Activated T-cell treated with anti-CD3 and anti-CD28 coated beads for 1 hour (primary cell): ENCODE results near the gene PHF23.
A peak's percentile ranks its signal among the peaks of the same experiment; 100 is the strongest.

Source experiments
- DNase-seq: peaks from one replicate; pipeline ENCODE4 v3.0.0-alpha.2; 2020; ENCODE audit warnings: low read depth

The PHF23 gene

DNA sequence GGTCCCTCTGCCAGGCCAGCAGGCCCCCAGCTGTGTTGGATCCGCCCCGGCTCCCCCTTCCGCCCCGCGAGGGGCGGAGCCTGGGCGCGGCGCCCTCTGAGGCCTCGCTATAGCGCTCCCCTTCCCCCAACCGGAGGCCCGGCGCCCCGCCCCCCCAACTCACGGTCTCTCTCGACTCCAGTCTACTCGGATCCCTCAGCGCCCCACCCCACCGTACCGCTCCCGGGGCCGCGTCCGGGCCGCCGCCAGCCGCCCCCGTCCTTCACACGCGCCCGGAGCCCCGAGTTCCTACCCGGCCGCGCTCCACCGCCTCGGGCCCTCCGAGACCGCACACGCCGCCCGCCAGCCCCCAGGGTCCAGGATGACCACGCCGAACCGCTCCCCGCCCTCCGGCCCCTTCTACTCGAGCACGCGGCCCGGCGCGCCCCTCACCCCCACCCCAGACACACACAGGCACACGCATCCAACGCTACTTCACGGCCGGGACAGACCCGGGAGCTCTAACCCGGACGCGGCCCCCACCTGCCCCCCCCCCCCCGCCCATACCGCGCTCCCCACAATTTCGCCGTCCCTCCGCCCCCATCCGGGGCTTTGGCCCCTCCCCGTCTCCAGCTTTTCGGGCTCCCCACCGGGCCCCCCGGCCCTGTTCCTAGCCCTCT is 1.4 kb downstream of the PHF23 start:
- peak; percentile 84 for DNase-seq

DNA sequence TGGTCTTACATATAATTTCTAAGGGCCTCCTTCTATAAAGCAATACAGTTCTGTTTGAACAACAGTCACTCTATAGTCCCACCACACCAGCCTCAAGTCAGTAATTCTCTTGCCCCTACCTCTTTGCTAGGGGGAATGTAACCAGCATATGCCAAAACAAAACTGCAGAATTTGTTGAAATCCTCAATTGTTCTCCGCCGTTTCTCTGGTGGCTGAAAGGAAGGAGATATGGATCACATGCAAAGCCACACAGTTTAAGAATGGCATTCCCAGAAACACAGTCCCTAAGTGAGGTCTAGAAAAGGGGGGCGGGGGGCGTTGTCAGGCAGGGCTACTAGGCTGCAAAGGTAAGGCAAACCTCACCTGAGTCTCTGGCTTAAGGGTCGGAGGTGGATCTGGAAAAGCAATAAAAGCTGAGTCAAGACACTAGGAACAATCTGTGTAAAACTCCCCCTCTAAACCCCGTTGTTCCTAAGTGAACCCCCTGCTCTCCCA is 1.9 kb downstream of the PHF23 start:
- no peak for DNase-seq

DNA sequence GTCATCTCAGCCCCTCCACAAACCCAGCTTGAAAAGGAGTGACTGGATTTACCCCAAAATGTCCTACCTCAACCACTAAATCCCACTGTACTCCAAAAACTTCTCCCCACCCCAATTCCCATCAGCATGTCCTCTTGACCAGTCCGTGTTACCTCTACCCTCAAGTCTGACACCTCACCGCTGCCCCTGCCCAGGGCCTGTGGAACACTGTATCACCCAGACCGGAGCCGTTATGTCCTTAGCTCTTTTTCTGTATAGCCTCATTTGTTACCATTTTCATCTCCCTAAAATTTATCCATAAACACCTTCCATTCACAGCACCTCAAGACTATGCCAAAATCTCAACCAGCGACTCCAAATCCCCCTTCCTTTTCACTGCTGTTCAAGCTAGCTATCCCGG is 2.4 kb downstream of the PHF23 start:
- DNase-seq = no peak

DNA sequence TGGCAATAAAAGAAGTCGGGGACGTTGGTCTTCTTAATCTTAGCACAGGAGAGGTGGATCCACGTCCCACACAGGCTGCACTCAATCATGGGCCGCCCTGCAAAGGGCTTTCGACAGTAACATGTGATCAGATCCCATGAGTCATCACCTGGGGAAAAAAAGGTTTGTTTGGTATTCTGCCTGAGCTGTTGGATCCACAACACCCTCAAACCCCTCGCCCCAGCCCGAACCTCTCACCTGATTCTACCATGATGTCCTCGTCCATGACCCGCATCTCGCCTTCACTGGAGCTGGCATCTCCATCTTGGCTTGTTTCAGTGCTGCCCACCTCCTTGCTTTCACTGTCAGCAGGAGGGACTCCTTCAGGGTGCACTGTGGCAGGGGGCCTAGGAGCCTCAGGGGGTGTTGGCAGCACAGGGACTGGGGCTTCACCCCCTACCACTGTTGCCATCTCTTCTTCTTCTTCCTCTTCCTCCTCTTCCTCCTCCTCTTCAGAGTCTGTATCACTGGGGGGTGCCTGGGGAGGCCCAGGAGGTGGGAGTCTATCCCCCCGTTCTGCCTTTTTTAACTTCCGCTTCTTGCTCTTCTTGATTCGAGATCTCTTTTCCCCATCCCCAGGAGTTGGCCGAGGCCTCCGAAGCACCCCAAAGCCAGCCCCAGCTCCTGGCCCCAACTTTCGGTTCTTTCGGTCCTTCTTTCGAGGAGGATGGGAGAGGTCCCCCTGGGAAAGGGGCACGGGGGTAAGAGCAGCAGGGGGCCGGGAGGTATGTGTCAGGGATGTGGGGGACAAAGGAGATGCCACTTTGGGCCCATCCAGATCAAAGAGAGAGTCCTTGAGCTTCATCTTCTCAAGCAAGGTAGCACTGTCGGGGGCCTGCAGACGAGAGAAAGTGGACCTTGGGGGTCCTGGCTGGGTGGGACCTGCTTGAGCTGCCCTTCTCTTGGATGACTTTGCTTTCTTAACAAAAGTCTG is 3.3 kb downstream of the PHF23 start:
- DNase-seq = no peak

DNA sequence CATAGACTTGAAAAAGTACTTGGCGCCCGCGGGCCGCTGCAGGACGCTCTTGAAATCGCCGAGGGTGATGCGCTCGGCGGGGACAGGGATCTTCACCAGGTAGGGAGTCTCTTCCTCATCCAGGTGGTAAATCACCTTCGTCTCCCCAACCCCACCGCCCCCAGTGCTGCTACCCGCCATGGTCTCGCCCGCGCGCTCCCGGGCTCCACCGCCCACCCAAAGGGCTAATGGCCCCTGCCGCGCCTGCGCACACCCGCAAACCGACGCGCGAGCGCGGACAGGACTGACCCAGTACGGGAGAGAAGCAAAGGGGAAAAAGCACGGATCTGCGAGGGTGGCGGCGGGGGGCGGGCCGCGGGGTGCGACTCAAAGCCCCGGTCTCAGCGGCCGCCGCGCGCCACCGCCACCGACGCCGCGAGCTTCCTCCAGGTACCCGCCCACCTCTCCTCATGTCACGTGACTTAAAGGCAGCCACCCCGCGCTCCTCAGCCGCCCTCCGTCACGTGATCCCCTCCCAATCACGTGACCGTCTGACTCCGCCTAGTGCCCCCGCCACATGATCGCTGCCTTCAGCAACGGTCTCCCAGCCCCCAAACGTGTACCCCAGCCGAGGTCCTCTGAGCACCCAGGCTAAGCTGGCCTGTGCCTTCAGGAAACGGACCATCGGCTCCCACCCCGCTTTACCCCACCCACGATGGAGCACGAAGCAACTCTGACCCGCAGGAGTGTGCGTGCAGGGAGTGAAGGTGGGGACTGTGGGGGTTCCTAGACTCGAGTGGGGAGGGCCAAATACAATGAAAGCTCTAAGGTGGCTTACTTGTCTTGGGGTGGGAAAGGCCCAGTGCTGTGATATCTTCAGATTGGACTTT is 4.9 kb downstream of the PHF23 start, which contains the start of gene DVL2:
Gene DVL2 (minus strand): TSS at position 435 of the 869 bp plus-strand sequence. CDS start 255 bp downstream, at position 180.
- DNase-seq = peak; percentile 91

DNA sequence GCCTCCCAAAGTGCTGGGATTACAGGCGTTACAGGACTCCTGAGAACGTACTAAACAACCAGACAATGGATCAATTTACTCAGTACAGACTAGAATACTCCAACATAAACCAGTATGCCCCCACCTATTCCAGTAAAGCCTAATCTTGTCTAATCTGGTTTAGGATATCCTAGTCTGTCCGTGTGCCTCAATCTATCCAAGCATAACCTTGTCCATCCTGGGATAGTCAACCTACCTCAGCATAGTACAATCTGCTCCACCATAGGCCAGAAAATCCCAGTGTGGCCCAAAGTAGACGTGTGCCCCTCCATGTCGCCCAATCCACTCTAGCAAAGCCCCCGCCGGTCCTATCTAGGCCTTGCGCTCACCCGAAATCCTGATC is 5.6 kb downstream of the PHF23 start:
- no peak for DNase-seq

DNA sequence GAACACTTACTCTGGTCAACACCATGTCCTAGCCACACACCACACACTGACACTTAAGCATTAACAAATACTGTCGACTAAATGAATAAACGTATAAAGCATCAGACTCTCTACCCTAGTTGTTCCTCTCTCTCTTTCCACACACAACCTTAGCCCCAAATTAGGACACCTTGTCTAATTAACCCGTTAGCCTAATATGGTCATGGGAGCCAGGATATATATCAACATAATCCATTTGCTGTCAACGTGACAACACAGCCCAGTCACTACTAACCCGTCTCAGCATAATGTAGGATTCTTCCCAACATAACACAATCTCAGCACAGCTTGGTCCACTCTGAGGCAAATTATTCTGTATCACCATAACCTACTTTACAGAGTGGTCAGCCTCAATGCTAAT is 7.1 kb downstream of the PHF23 start:
- no peak for DNase-seq

DNA sequence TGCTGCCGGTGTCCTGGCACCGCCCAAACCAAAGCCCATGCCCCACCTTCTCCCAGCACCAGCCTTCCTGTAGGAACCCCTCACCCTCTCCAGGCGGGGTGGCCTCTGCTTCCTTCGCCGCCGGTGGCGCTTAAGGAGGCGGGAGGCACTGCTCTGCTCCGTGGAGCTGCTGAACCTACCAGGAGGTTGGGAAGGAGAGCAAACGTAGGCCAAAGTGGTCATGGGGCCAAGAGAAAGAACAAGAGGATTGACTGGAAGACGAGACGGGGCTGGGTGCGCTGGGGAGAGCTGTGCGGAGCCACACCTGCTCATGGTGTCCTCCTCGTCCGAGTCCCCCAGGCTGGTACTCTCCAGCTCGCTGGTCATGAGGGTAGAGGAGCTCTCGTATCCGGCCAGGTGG is 9.8 kb downstream of the PHF23 start:
- DNase-seq = no peak

DNA sequence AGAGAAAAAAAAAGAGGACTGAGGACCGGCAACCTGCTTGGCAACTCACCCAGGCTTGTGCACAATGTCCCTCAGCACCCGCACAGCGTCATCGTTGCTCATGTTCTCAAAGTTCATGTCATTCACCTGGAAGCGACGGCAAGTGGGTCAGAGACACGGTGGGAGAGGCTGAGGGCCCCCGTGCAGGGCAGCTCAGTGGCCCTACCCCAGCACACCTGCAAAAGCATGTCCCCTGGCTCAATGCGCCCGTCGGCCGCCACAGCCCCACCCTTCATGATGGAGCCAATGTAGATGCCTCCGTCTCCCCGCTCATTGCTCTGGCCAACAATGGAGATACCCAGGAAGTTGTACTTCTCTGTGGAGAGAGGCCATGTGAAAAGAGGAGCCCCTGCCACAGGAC is 10.3 kb downstream of the PHF23 start:
- no peak for DNase-seq

DNA sequence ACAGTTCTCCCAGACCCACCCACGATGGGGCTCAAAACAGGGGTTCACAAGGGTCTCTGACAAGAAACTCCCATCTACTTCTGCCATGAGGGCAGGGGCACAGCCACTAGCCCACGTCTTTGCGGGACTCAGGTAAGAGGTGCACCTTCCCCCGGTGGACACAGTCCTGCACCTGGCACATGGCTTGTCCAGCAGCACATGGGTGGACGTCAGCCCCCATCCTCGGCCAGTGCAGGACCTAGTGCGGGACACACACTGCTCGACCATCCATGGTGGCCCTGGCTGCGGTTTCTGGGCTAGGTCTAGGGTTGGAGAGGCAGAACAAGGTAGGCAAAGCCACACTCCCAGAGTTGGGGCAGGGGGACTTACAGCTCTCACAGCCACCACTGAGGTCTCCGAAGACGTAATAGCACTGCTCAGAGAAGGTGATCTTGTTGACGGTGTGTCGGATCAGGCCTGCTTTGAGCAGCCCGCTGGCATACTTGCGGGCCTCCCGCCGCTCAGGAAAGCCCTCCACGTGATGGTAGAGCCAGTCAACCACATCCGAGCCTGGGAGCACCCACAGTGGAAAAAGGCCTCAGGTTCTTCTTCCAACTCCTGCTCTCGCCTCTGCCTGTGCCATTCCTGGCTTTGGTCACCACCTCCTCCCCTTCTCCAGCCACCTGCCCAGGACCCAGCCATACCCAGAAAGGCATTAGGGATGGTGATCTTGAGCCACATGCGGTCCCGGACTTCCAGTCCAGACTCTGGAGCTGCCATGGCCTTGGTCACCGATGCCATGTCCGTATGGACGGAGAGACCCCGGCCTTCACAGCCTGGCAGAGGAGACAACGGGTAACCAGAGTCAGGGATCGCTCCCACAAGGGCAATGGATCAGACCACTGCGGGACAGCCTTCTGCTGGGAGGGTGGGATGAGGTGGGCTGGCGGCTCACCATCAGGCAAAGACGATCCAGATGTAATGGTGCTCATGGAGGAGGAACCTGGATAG is 12.2 kb downstream of the PHF23 start:
- DNase-seq = no peak

DNA sequence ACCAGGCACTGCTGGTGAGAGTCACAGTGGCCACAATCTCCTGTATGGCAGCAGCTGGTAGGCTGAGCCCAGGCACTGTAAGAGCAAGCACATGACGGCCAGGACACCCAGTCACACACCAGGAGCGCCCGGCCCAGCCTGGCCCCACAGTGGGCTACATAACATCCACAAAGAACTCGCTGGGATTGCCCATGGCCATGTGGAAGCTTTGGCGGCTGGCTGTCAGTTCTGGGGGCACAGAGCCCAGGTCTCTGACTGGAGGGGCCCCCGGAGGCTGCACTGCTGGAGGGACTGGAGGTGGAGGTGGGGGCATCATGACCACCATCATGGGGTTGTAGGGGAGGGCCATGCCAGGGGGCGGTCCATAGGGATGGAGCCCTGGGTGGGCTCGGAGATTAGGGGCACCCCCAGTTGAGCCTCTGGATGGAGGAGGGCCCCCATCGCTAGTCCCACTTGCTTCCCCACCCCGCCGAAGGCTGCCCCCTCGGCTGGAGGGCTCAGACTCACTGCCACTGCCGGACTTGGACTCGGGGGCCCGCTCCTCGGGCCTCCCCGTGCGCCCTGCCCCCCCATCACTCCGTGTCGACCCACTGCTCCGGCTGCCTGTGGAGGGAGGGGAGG is 13.4 kb downstream of the PHF23 start:
- DNase-seq = no peak

DNA sequence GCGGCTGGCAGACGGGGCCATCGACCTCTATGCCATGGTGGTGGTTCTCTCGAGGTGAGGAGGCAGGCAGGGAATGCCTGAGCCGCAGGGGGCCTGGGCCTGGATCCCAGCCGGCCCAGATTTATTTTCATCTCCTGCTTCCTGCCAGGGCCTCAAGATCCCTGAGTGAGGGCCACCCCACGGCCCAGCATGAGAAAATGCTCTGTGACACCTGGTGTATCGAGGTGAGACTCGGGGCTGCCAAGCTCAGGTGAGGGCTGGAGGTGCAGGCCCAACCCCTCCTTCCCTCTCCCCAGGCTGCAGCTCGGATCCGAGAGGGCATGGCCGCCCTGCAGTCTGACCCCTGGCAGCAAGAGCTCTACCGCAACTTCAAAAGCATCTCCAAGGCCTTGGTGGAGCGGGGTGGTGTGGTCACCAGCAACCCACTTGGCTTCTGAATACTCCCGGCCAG is 14.6 kb downstream of the PHF23 start:
- no peak for DNase-seq

DNA sequence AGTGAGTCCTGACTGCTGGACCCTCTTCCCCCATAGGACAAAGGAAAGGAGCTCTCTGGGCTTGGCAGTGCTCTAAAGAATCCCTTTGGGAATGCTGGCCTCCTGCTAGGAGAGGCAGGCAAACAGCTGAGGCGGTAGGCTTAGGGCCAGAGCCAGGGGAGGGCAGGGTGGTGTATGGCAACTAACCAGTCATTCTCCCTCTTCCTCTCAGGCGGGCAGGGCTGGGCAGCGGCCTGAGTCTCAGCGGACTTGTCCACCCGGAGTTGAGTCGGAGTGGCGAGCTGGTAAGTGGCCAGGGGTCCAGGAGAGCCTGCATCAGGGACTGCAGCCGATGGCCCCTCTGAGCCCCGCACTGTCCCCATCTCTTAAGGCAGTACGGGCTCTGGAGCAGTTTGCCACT is 15.1 kb downstream of the PHF23 start:
- DNase-seq = no peak

DNA sequence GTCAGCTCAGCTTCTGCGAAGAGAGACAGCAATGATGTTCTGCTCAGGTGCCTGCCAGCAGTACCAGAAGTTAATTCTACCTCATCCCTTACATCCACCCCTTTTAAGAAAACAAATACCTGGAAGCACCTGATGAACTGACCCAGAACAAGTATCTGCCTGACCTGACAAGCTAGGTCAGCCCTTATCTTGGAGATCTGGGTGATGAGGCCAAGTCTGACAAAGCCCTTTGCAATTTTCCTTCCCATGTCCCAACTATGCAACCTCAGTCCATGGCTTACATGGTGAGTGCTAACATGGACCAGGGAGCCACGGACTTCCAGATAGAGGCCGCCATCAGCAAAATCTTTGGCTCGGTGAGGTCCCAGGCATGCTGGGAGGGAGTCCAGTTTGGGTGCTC is 15.9 kb downstream of the PHF23 start:
- DNase-seq = no peak

DNA sequence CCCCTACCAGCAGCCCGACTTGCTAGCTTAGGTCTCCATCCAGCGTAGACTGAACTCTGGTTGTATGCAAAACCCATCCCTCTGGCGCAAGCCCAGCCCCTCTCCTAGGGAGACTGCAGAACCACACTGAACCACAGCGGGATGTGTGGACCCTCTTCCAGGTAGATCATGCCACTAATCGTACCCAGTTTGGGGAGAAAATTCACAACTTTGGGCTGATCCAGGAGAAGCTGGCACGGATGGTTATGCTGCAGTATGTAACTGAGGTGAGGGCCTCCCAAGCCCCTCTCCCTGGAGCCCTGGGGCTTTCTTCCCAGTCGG is 16.3 kb downstream of the PHF23 start:
- no peak for DNase-seq

DNA sequence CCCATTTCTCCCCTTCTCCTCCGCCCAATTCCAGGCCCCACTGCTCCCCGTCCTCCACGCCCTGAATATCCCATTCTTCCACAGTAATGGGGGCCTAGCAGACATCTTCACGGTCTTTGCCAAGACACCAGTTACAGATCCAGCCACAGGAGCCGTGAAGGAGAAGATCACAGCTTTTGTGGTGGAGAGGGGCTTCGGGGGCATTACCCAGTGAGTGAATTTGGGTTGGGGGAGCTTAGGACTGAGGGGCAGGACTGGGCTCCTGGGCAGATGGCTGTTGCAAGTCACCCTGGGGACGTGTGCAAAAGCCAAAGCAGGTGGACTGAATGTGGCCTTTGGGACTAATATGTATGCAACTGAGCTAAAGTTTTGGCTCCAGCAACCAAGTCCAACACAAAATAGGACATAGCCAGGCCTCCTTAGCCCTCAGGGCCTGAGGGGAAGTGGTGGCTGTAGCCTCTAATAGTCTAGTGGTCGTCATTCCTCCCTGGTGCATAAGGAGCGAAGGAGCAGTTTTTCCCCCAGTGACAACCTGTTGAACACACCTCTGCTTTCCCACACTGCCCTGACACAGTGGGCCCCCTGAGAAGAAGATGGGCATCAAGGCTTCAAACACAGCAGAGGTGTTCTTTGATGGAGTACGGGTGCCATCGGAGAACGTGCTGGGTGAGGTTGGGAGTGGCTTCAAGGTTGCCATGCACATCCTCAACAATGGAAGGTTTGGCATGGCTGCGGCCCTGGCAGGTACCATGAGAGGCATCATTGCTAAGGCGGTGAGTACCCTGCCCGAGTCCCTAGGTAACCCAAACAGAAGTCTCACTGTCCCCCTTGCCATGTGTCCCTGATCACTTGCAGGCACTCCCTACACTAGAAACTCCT is 16.9 kb downstream of the PHF23 start:
- no peak for DNase-seq

DNA sequence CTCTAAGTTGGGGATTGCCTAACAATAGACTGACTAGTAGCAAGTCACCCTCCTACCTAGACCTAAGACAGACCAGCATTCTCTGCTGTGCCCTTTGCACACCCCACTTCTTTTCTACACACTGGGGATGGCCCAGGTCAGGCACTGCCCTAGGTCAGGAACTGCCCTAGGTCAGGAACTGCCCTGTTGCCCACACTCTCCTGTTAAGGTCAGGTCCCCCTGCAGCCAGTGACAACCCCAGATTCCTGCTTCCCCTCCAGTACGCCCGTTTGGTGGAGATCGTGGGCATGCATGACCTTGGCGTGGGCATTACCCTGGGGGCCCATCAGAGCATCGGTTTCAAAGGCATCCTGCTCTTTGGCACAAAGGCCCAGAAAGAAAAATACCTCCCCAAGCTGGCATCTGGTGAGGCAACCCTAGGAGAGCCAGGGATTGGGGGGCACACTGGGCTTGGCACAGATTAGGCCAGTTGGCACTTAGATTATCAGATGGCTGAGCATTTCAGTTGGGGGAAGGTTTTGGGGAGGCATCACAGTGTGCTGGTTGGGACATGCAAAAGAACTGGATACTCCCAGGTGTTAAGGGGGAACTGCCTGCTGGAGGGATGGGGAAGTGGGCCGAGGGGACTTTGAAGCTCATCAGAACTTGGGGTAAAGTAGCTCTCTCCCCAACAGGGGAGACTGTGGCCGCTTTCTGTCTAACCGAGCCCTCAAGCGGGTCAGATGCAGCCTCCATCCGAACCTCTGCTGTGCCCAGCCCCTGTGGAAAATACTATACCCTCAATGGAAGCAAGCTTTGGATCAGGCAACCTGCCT is 17.8 kb downstream of the PHF23 start:
- DNase-seq = no peak

DNA sequence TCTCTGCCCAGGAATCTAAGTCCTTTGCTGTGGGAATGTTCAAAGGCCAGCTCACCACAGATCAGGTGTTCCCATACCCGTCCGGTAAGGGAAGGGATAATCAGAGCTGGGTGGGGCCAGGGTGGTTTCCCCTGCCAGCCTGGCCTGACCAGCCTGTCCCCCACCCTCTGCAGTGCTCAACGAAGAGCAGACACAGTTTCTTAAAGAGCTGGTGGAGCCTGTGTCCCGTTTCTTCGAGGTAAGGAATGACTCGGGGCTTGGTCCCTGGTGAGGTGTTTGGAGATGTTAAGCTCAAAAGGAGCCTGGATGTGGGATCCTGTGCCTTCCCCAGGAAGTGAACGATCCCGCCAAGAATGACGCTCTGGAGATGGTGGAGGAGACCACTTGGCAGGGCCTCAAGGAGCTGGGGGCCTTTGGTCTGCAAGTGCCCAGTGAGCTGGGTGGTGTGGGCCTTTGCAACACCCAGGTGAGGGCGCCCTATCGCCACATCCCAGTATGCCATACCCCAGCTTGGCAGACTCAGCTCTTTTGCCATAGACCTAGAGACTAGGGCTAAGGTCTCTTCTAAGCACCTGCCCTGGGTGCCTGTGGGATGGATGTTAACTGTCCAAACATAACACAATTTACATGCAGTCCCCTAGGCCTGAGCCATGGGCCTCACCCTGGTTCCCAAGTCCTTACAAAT is 18.5 kb downstream of the PHF23 start:
- DNase-seq = peak; percentile 41
